ENCODE data around the gene OR7G2.
A peak's percentile ranks its signal among the peaks of the same experiment; 100 is the strongest.
"Not testable (repeated sequence)": the region's sequence is repeated elsewhere in the genome, so short reads cannot be mapped to it uniquely, and the experiment has no call there.

OR7G2 gene

DNA sequence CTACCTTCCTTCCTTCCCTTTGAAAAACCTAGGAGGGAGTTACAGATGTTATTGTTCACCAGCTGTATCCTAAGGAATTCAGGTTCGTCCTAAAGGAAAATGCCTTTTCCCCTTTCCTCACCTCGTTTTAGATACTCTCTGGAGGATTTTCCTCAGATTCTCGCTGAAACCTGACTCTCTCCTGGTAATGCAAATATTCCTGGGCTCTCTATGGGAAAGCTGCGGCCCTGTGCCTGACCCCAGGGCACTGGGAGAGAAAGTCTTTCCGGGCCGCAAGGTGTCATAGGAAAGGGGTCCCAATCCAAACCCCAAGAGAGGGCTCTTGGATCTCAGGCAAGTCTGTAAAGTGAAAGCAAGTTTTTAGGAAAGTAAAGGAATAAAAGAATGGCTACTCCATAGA, 33.5 kb downstream of the OR7G2 start:
- no peak for DNase-seq (ENCODE audit: low read depth, low spot score)

GRCh38 chr19:9071720-9072119, 35.6 kb downstream of the OR7G2 start:
- DNase-seq (ENCODE audit: low read depth, low spot score), result not testable (repeated sequence)

GRCh38 chr19:9070066-9070465, 37.2 kb downstream of the OR7G2 start:
- DNase-seq (ENCODE audit: low read depth, low spot score), result no peak

- no peak for DNase-seq (ENCODE audit: low read depth, low spot score)
These were observed 41.7 kb downstream of the OR7G2 start for GRCh38 chr19:9065457-9066014.

DNA sequence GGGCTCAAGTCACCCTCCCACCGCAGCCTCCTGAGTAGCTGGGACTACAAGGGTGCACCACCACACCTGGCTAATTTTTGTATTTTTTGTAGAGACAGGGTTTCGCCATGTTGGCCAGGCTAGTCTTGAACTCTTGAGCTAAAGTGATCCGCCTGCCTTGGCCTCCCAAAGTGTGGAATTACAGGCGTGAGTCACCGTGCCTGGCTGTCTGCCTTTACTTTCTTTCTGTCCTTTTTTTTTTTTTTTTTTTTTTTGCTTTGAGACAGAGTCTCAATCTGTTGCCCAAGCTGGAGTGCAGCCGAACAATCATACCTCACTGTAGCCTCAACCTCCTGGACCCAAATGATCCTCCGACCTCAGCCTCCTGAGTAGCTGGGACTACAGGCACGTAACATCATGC, 45.4 kb downstream of the OR7G2 start:
- no peak for DNase-seq (ENCODE audit: low read depth, low spot score)

- DNase-seq (ENCODE audit: low read depth, low spot score), result no peak
These were observed 46.5 kb downstream of the OR7G2 start for GRCh38 chr19:9060564-9061340.

GRCh38 chr19:9058905-9059667, 48.2 kb downstream of the OR7G2 start:
- DNase-seq (ENCODE audit: low read depth, low spot score), result no peak

- no peak for DNase-seq (ENCODE audit: low read depth, low spot score)
These were observed 49.6 kb downstream of the OR7G2 start for GRCh38 chr19:9057505-9058258.

GRCh38 chr19:9056131-9056530, 51.1 kb downstream of the OR7G2 start:
- DNase-seq (ENCODE audit: low read depth, low spot score), result not testable (repeated sequence)

DNA sequence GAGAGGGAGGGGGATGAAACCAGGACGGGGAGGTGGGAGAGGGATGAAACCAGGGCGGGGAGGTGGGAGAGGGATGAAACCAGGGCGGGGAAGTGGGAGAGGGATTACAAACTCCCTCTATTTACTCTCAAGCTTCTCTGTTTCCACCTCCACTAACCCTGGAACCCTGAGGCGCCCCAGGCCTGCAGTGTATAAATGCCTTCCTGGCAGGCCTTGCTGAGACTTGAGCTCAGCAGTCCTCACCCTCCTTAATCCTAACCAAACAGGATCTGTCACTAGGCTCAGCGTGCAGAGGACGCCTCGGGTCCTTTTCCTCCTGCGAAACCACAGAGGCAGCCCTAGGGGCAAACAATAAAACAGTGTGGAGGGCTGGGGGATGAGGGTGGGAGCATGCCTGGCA, 52.5 kb downstream of the OR7G2 start:
- peak; percentile 26 for DNase-seq (ENCODE audit: low read depth, low spot score)

DNA sequence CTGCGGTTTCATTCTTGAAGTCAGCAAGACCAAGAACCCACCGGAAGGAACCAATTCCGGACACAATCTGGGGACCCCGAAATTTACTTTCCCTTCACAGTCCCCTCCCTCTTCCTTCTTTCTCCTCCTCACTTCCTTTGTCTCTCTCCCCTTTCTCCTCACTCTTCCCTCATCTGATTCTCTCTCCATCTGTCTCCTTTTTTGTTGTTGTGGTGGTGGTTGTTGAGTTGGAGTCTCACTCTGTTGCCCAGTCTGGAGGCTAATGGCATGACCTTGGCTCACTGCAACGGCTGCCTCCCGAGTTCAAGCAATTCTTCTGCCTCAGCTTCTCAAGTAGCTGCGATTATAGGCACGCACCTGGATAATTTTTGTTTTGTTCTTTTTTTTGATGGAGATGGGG, 53.1 kb downstream of the OR7G2 start:
- DNase-seq (ENCODE audit: low read depth, low spot score), result no peak

DNA sequence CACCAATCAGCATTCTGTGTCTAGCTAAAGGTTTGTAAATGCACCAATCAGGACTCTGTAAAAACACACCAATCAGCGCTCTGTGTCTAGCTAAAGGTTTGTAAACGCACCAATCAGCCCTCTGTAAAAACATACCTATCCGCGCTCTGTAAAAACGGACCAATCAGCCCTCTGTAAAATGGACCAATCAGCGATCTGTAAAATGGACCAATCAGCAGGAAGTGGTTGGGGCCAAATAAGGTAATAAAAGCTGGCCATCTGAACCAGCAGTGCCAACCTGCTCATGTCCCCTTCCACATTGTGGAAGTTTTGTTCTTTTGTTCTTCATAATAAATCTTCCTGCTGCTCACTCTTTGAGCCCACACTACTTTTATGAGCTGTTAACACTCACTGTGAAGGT, 53.6 kb downstream of the OR7G2 start:
- DNase-seq (ENCODE audit: low read depth, low spot score), result not testable (repeated sequence)

DNA sequence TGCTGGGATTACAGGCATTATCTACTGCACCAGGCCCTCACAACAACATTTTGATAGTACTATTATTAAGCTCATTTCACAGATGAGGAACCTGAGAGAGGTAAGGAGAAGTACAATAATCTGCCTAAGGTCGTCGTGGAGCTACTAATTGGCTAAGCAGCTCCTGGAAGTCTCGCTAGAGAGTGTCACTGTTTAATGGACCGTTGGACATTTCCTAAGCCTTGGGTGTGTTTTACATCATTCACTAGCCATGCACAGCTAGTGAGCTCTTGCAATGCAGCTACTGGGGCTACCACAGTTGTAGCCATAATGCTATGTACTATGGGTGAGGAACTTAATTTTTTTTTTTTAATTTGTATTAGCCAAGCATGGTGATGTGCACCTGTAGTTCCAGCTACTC, 54.4 kb downstream of the OR7G2 start:
- no peak for DNase-seq (ENCODE audit: low read depth, low spot score)

All from smooth muscle cell of the brain vasculature (primary cell).